HG02973 (cell line): ENCODE measurements around the gene MYO7B.
"Not testable (repeated sequence)": the region's sequence is repeated elsewhere in the genome, so short reads cannot be mapped to it uniquely, and the experiment has no call there.

ENCODE experiments used
- ATAC-seq: cut with Tn5 transposase; IDR thresholded peaks from one replicate; pipeline ENCODE4 v1.9.1; 2021; ENCODE audit warnings: moderate library complexity; ENCODE audit not compliant: unreplicated experiment

MYO7B gene

DNA sequence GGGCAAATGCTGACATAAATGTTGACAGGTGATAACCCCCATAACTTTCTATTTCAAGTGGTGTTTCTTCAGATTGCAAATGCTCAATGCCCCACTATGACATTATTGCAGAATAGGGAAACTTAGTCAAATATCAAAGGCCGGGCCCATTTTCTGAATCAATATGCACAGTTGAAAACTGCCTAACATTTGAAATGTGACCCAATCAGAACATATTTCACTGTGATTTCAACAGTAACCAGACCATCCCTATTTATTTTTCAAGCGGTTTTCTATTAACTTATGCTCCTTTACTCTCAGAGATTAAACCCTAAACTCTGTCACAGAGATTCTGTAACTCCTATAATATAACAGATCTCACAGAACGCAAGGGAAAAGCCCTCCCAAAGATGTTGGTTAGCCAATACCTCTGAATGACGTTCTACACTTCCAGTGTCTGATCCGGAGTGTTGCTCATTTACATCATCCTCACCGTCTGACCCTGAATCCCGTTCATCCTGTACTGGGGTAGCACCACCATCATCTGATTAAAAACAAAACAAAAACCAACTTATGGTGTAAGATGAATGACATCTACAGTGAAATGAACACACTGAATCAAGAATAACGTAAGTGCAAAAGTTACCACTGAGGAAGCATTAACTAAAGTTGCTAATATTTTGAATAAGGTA is 12.1 kb upstream of the MYO7B start:
- no peak for ATAC-seq

GRCh38 chr2:127524198-127524834 is 11.2 kb upstream of the MYO7B start:
- ATAC-seq: not testable (repeated sequence)

GRCh38 chr2:127525691-127526131 is 9.8 kb upstream of the MYO7B start:
- ATAC-seq: no peak

DNA sequence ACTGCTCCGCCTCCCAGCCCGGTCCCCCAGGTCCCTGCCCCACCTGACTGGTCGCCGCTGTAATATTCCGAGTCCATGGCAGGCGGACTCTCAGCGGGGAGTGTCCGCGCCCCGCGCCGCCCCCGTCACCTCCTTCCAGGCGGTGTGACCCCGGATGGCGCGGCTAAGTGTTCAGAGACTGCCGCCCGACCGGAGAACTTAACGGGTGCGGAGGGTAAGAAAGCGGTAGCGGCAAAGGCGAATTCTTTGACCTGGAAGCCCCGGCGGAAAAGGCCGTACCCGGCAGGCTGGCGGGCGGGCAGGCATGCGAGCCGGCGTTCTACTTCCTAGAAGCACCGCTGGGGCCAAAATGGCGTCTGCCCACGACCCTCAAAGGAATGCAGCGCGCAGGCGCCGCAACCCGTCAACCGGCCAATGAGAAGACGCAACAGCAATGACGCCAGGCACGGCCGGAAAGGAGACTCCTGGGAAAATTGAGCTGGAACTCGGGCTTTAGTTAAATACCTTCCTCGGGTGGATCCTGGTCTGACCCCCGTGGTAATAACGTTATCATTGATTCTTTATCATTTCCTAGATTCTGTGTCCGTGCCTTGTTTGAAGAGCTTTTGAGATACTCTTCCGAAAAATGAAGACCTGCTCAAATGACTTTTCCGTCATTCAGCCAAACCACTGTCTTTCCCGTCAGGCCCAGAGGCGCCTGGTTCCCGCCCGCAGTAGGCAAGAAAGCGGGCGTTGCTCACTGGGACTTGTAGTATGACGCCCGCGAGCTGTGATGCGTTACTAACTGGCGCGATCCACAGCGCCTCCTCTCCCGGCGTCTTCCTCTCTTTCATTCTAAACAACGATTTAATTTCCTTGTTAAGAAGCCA is 9.1 kb upstream of the MYO7B start, which contains the start of gene IWS1:
IWS1 (minus strand) TSS at position 358 of the 869 bp plus-strand sequence; CDS start at position 77, 281 bp downstream.
- ATAC-seq: peak; percentile 81

- peak; percentile 2 for ATAC-seq
These were observed 8.3 kb upstream of the MYO7B start for GRCh38 chr2:127527001-127527804.

DNA sequence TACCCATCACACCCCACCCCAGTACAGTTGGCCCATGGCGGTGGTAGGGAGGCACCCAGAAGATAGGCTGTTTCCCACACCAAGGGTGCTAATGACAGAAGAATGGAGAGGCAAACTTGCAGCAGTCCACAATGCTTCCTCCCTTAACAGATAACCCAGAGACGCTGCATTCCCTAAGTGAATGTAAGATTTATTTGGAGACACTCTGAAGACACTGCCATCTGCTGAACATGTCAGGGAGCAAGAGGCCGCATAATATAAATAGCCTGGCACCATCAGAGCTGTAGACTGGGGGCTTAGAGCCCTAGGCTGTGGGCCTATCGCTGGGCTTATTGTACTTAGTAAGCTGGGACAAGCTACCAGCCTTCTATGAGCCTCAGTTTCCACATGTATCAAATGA is 7.0 kb upstream of the MYO7B start:
- ATAC-seq: no peak

GRCh38 chr2:127529416-127529815 is 6.1 kb upstream of the MYO7B start:
- ATAC-seq: not testable (repeated sequence)

DNA sequence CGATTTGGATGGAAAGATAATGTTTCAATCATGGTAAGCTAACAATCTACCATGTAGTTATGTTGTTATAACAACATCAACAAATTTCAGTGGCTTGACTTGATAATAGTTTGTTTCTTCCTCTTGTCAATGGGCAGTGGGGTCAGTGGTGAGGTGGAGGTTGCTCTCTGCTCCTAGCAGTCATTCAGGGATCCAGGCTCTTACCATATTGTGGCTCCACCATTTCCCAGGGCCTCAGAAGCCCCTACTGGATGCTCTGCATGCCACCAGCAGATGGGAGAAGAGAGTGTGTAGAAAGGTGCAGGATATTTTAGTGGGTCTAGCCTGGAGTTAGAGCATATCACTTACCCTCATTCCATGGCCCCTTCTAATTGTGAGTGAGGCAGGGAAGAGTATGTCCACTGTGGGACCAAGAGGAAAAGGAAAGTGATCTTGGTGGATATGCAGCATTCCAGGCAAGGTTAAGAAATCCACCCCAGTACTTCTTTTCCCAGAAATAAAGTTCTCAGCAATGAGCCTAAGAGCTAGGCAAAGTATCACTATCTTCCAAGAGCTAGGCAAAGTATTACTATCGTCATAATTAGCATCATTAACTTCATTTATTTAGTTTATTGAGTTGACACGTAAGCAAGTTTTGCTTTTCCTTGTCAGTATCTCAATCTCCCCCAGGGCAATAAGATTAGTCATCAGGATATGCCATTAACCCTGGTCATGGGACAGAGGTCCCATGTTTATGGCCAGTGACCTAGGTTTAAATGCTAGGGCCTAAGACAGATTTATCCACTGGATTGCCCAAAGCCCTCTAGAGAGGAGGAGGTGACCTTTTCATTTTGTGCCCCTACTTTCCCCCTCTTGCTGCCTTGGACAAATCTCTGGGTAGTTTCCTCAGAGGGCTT is 5.0 kb upstream of the MYO7B start:
- ATAC-seq: no peak

DNA sequence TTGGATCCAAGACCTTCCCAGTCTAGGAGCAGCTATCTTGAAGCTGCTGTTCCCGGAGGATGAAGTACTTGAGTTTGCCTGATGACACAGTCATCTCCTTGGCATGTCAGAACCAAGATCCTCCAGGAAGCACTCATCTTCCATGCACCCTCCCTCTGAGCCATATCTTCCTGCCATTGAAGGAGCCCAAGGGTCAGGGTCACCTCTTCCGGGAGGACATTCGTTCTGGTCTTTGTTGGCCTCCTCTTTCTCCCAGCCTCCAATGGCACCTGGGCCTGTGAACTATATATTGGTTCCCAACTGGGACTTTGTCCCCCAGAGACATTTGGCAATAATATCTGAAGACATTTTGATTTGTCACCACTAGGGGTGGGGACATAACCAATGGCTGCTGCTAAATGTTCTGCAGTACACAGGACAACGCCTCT is 4.2 kb upstream of the MYO7B start:
- ATAC-seq: no peak

DNA sequence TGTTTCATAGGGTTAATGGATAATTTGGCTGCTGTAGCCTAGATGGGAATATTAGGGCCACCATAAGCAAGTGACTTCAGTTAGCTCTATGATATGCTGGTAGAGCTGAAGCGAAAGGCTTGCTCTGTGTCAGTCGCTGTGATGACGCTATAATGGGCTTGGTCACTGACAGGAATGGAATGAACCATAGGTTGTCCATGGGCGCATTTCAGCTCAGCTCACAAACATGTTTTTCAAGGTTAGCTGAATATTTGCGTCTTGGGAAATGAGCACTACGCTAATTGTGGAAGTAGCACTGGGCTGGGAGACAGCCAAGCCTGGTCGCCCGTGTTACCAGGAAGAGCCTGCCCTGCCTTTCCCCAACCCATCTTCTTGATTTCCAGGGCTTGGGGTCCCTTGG is 3.2 kb upstream of the MYO7B start:
- ATAC-seq: no peak

DNA sequence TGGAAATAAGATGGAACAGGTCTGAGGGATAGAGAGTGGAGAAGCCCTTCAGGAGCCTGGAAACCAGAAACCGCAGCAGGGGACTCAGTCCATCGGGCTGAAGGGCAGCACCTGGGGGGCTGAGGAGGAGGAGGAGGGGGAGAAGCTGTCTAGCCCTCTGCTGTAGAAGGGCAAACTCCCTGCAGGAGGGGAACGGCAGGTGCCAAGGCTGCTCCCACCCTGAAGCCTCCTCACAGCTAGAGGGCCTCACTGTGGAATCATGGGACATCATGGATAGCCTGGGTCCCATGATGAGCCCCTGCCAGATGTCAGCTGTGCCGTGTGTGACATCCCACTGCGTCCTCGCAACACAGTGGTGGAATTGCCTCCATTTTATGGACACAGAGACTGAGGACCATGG is 435 bp downstream of the MYO7B start:
- no peak for ATAC-seq

DNA sequence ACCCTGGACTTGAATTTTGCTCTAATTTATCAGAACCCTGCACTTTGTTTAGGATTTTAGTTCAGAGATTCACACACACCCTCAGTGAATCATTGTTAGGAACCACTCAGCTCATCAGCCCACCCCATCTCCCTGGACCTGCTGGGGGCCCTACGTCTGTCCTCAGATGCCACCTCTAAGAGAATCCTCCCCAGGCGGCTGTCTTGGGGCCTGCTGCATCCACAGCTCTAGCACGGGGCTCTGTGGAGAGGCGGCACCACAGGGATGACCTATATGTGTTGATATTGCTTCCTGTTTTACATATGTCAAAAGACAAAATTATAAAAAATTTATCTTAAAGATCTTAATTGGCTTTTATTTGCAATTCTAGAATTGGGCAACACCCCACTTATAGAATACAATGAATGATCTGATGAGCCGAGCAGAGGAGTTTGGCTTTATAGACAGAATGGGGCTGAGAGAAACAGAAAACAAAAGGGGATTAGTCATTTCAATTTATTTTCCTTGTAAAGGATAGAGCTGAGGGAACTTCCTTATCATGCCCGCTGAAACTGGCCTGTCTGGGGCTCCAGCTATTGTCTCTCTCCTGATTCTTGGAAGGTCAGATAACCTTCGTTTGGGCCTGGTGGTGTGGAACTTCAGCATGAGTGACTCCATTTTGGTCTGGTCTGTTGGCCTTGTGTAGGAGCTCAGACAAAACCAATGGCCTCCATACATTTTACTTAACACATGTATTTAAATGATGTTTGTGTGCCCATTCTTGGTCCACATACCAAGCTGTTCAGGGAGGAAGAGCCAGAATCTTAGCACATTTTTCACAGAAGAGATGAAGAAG is 1.4 kb downstream of the MYO7B start:
- no peak for ATAC-seq

- ATAC-seq: no peak
These were observed 2.2 kb downstream of the MYO7B start for GRCh38 chr2:127537644-127538043.

DNA sequence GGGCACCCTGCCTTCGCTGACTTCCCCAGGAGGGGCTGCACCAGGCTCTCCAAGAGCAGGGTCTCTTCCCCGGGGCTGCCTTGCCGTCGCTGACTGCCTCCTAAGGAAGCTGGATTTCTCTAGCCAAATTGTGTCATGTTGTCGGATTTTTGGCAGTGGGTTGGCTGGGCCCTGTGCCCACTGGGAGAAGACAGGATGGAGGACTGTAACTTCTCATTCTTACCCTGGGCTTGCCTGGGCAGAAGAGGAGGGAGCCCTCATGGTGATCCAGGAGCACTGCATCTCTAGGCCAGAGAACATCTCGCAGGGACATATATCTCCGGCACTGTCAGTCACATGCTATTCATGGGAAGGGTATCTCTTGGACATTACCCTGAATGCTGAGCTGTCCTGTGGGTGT is 6.3 kb downstream of the MYO7B start:
- no peak for ATAC-seq

- no peak for ATAC-seq
These were observed 6.7 kb downstream of the MYO7B start for GRCh38 chr2:127542231-127542630.

DNA sequence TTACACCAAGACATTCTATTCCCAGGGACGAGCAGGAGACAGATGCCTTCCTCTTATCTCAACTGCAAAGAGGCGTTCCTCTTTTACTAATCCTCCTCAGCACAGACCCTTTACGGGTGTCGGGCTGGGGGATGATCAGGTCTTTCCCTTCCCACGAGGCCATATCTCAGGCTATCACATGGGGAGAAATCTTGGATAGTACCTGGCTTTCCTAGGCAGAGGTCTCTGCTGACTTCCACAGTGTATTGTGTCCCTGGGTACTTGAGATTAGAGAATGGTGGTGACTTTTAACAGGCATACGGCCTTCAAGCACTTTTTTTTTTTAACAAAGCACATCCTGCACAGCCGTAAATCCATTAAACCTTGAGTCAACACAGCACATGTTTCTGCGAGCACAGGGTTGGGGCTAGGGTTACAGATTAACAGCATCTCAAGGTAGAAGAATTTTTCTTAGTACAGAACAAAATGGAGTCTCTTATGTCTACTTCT is 7.6 kb downstream of the MYO7B start:
- not testable (repeated sequence) for ATAC-seq

DNA sequence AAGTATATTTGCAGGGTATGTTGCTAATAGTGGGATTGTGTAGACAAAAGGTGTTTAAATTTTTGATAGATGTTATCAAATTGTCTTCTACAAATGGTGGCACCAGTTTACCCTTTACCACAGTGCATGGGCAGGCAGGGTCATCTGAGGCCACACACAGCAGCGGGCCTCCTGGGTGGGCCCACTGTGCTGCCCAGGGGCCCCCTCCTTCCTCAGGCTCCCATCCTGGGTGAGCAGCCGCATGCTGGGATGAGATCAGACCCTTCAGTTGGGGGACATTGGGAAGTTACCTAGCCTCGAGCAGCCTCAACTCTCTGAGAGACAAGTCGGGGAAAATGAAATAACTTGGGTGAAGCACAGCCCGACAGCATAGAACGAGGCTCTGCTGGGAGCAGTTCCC is 9.7 kb downstream of the MYO7B start:
- no peak for ATAC-seq

DNA sequence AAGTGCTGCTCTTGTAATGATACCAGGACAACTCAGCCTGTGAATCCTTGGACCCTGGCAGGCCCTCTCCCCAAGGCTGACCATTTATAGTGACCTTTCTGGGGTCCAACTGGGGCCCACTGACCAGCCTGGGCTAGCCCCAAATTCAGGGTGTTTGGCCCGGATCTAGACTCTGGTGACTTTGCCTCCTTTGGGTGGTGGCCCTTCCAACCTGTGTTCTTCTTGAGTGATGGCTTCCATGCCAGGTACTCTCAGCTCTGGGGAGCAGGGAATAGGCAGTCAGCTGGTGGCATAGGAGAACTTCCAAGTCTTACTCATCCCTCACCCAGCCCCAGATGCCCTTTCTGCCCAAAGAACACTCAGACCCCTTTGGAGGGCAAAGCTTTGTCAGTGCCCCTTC is 10.3 kb downstream of the MYO7B start:
- no peak for ATAC-seq

GRCh38 chr2:127546797-127547196 is 11.3 kb downstream of the MYO7B start:
- no peak for ATAC-seq
